ENCODE measurements around the gene COL25A1.

DNA sequence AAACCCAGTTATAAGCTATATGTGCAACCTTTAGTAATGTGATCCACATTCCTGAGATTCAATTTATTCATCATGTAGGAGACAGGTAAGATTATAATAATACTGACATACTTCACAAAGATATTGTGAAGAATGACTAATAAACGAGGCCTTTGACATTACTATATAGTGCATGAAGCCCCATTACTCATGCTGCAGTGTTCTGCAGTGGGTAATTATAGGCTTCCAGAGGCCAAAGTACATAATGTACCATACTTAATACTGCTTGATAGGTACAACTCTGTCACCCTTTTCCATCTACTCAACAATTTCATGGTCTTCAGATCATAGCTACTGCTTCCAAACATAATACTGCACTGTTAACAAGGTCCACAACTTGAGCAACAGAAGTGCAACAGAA lies 68.9 kb downstream of the COL25A1 start:
- TF ChIP-seq POLR2AphosphoS5 (IDR thresholded peaks at IDR 0.05; ENCODE audit: low read depth, low read length) (no peak), POLR2A (IDR thresholded peaks at IDR 0.05; ENCODE audit: low read depth, low read length) (no peak), TAF1 (IDR thresholded peaks at IDR 0.05; ENCODE audit: borderline replicate concordance, low read depth, low read length) (no peak)

Data from GM12892 (cell line).